SK-N-SH treated with all-trans-retinoic acid at 6 μM for 48 hours (cell line): Measurements from ENCODE around the gene FMN1.
A peak's percentile ranks its signal among the peaks of the same experiment; 100 is the strongest.

ENCODE experiments used
- ATAC-seq: fragments of 200-7000 bp; cut with Tn5 transposase; 3 replicates; pipeline ENCODE4 v1.9.1; 2020; ENCODE audit warnings: mild to moderate bottlenecking, moderate library complexity
- ARNTL ChIP-seq: fragments of 450-650 bp; formaldehyde crosslinking; IDR thresholded peaks from 2 replicates; pipeline ENCODE4 v1.5.0; 2020; ENCODE audit warnings: low read depth, mild to moderate bottlenecking, moderate library complexity, borderline replicate concordance
- BACH2 ChIP-seq: fragments of 250-450 bp; sonication (Bioruptor Pico); IDR thresholded peaks from 2 replicates; pipeline ENCODE4 v1.9.0; 2021; ENCODE audit warnings: mild to moderate bottlenecking, borderline replicate concordance
- CREB5 ChIP-seq: fragments of 250-450 bp; sonication (Bioruptor Pico); IDR thresholded peaks from 2 replicates; pipeline ENCODE4 v1.5.1; 2020; ENCODE audit warnings: low read depth, mild to moderate bottlenecking, moderate library complexity
- CSDC2 ChIP-seq: fragments of 250-450 bp; sonication (Bioruptor Pico); IDR thresholded peaks from 2 replicates; pipeline ENCODE4 v1.5.0; 2020; ENCODE audit warnings: mild to moderate bottlenecking, moderate library complexity
- CSRNP3 ChIP-seq: fragments of 250-450 bp; sonication (Bioruptor Pico); IDR thresholded peaks from 2 replicates; pipeline ENCODE4 v1.5.1; 2021; ENCODE audit warnings: mild to moderate bottlenecking, moderate library complexity
- ESRRG ChIP-seq: fragments of 250-450 bp; sonication (Bioruptor Pico); IDR thresholded peaks from 2 replicates; pipeline ENCODE4 v1.6.1; 2021; ENCODE audit warnings: mild to moderate bottlenecking
- GLIS3 ChIP-seq: fragments of 250-450 bp; sonication (Bioruptor Pico); IDR thresholded peaks from 2 replicates; pipeline ENCODE4 v1.5.0; 2020; ENCODE audit warnings: mild to moderate bottlenecking, moderate library complexity
- ISL1 ChIP-seq: fragments of 250-450 bp; sonication (Bioruptor Pico); IDR thresholded peaks from 2 replicates; pipeline ENCODE4 v2.1.2; 2022; ENCODE audit warnings: mild to moderate bottlenecking, moderate library complexity
- OSR1 ChIP-seq: fragments of 250-450 bp; sonication (Bioruptor Pico); IDR thresholded peaks from 2 replicates; pipeline ENCODE4 v1.8.0; 2022; ENCODE audit warnings: moderate library complexity, mild to moderate bottlenecking, inconsistent platforms
- PATZ1 ChIP-seq: fragments of 250-450 bp; sonication (Bioruptor Pico); IDR thresholded peaks from 2 replicates; pipeline ENCODE4 v1.8.0; 2020; ENCODE audit warnings: mild to moderate bottlenecking, moderate library complexity, borderline replicate concordance
- RARB ChIP-seq: fragments of 250-450 bp; sonication (Bioruptor Pico); IDR thresholded peaks from 2 replicates; pipeline ENCODE4 v1.8.0; 2021; ENCODE audit warnings: mild to moderate bottlenecking, moderate library complexity
- SNAI2 ChIP-seq: fragments of 250-450 bp; sonication (Bioruptor Pico); IDR thresholded peaks from 2 replicates; pipeline ENCODE4 v1.5.0; 2020; ENCODE audit warnings: mild to moderate bottlenecking, moderate library complexity
- TOX ChIP-seq: fragments of 250-450 bp; sonication (Bioruptor Pico); IDR thresholded peaks from 2 replicates; pipeline ENCODE4 v1.8.0; 2021; ENCODE audit warnings: mild to moderate bottlenecking, moderate library complexity, borderline replicate concordance
- TSHZ2 ChIP-seq: fragments of 250-450 bp; sonication (Bioruptor Pico); IDR thresholded peaks from 2 replicates; pipeline ENCODE4 v1.5.0; 2020; ENCODE audit warnings: mild to moderate bottlenecking, moderate library complexity
- ZC3H10 ChIP-seq: fragments of 250-450 bp; sonication (Bioruptor Pico); IDR thresholded peaks from 2 replicates; pipeline ENCODE4 v1.5.1; 2021; ENCODE audit warnings: mild to moderate bottlenecking, moderate library complexity
- ZFP3 ChIP-seq: fragments of 250-450 bp; sonication (Bioruptor Pico); IDR thresholded peaks from 2 replicates; pipeline ENCODE4 v1.5.0; 2020; ENCODE audit warnings: mild to moderate bottlenecking, moderate library complexity
- ZFP30 ChIP-seq: fragments of 450-650 bp; formaldehyde crosslinking; IDR thresholded peaks from 2 replicates; pipeline ENCODE4 v1.5.0; 2022; ENCODE audit warnings: mild to moderate bottlenecking, moderate library complexity
- ZNF565 ChIP-seq: fragments of 450-650 bp; formaldehyde crosslinking; conservative IDR thresholded peaks from 2 replicates; pipeline ENCODE4 v1.5.0; 2020; ENCODE audit warnings: low read depth, mild to moderate bottlenecking, moderate library complexity
- ZNF70 ChIP-seq: fragments of 450-650 bp; formaldehyde crosslinking; IDR thresholded peaks from 2 replicates; pipeline ENCODE4 v1.5.0; 2020; ENCODE audit warnings: mild to moderate bottlenecking, moderate library complexity
- TF ChIP-seq, protein P1 (sequence below): fragments of 250-450 bp; sonication (Bioruptor Pico); IDR thresholded peaks from 2 replicates; pipeline ENCODE4 v1.8.0; 2021; ENCODE audit warnings: low read depth, mild to moderate bottlenecking, moderate library complexity, borderline replicate concordance

Gene FMN1

GRCh38 chr15:32737304-32737703 is 457.2 kb downstream of the FMN1 start:
- TF ChIP-seq ESRRG (CRISPR knock-in tag) = no peak
- no peak for TF ChIP-seq ZNF70 (CRISPR knock-in tag)
- TF ChIP-seq CREB5 (CRISPR knock-in tag) = no peak
- no peak for TF ChIP-seq ISL1 (CRISPR knock-in tag)
- TF ChIP-seq CSDC2 (CRISPR knock-in tag) = no peak
- no peak for ATAC-seq

DNA sequence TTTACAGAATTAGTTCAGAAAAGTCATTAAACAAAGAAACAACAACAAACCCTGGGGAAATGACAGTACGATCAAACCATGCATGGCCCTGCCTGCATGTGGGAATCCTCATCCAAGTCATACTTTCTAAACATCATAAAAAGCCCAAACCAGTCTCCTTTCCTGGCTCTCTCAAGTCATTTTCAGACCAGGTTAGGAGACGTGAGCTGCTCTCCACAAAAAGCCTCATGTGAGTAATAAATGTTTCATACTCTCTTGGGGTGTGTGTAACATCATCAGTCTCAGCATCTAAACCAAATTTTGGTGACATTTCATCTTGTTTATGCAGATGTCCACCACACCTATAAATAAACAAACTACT is 457.8 kb downstream of the FMN1 start:
- TF ChIP-seq TSHZ2 (CRISPR knock-in tag) (no peak), GLIS3 (CRISPR knock-in tag) (no peak), ZNF565 (CRISPR knock-in tag) (no peak), SNAI2 (CRISPR knock-in tag) (no peak), ZFP30 (CRISPR knock-in tag) (no peak), TOX (no peak)
- ATAC-seq = no peak

DNA sequence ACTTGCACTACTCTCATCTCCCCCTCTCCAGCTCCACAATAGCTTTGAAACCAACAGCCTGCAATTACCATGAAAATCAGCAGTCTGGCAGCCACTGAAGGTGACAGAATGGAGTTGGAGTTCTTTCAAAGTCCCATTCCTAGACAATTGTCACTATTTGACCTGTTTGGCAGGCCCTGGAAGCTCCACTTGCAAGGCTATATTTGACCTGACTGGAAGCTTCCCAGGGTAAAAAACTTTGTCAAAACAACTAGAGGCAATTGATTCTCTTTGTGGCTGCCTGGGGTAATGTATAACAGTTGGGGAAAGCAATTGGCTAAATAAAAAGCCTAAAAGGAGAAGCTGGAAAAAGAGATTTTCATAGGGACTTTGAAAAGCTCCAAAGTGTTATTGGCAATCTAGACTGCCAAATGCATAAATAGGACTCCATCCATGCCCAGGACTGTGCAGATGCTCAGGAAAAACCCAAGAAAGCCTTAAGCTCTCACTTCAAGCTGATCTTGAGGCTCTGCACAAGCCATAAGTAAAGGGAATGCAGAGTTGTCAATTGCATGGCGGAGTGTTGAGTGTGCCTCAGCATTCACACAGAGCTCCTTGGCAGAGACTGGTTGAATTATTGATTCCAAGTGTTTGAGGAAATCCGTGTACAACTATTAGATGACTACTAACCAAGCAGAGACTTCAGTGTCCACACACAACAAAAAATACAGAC is 458.4 kb downstream of the FMN1 start:
- no peak for ATAC-seq
- TF ChIP-seq SNAI2 (CRISPR knock-in tag) (no peak), TOX (no peak), ZNF565 (CRISPR knock-in tag) (no peak), ZNF70 (CRISPR knock-in tag) (no peak), GLIS3 (CRISPR knock-in tag) (no peak), CSRNP3 (CRISPR knock-in tag) (no peak), ZC3H10 (CRISPR knock-in tag) (no peak), BACH2 (CRISPR knock-in tag) (no peak), ZFP3 (CRISPR knock-in tag) (no peak), CSDC2 (CRISPR knock-in tag) (no peak), ARNTL (no peak), RARB (CRISPR knock-in tag) (no peak), ESRRG (CRISPR knock-in tag) (no peak), OSR1 (CRISPR knock-in tag) (no peak), PATZ1 (CRISPR knock-in tag) (no peak), ZFP30 (CRISPR knock-in tag) (no peak)
- TF ChIP-seq, protein P1, sequence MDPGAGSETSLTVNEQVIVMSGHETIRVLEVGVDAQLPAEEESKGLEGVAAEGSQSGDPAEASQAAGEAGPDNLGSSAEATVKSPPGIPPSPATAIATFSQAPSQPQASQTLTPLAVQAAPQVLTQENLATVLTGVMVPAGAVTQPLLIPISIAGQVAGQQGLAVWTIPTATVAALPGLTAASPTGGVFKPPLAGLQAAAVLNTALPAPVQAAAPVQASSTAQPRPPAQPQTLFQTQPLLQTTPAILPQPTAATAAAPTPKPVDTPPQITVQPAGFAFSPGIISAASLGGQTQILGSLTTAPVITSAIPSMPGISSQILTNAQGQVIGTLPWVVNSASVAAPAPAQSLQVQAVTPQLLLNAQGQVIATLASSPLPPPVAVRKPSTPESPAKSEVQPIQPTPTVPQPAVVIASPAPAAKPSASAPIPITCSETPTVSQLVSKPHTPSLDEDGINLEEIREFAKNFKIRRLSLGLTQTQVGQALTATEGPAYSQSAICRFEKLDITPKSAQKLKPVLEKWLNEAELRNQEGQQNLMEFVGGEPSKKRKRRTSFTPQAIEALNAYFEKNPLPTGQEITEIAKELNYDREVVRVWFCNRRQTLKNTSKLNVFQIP = no peak

DNA sequence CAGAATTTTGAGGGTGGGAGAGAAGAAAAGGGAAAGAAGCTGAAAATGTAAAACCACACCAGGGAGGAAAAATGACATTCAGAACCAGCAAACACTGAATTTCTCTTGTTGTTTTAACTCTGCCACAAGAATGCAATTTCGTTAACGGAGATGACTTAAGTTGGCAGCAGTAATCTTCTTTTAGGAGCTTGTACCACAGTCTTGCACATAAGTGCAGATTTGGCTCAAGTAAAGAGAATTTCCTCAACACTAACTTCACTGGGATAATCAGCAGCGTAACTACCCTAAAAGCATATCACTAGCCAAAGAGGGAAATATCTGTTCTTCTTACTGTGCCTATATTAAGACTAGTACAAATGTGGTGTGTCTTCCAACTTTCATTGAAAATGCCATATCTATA is 461.2 kb downstream of the FMN1 start:
- no peak for ATAC-seq
- peak; percentile 71 for TF ChIP-seq ISL1 (CRISPR knock-in tag)
- TF ChIP-seq TOX = no peak
